HCT116 (cell line): Measurements from ENCODE around the gene PRKCQ. TPM values are rescaled to one million over a fixed set of nuclear protein-coding genes. Genes with fewer than 3 reads are reported as not detected.

Source experiments
- ATAC-seq: fragments of 200-7000 bp; cut with Tn5 transposase; 2 replicates; pipeline ENCODE4 v1.9.1; 2020; ENCODE audit warnings: mild to moderate bottlenecking, moderate library complexity
- BruUV-seq: library from RNA; stranded (reverse); fragments of 400-500 nt; replicated peaks from 2 replicates; lab custom pipeline; 2021; lab: Mats Ljungman, UMichigan
- CTCF ChIA-PET: fragments of 300-600 bp; sonication (Branson Sonifier 250); formaldehyde crosslinking; loops from one replicate; lab custom pipeline; 2021; ENCODE audit warnings: antibody characterized with exemption; lab: Charles Lee
- POLR2A ChIA-PET: fragments of 300-600, 350-600 bp; sonication (Branson Sonifier 250); formaldehyde crosslinking; loops from one replicate; lab custom pipeline; 2021; ENCODE audit warnings: antibody characterized with exemption; lab: Charles Lee
- RAD21 ChIA-PET, 2 experiments: fragments of 300-600 bp; sonication (Branson Sonifier 250); formaldehyde crosslinking; loops; one replicate each; lab custom pipeline; 2023; ENCODE audit warnings: low total read pairs in 2 of 2; ENCODE audit not compliant: uncharacterized antibody in 2 of 2, unreplicated experiment in 2 of 2, low non-redundant PET in 1 of 2; lab: Charles Lee
- DNase-seq: peaks from one replicate; pipeline ENCODE4 v3.0.0-alpha.2; 2010; ENCODE audit warnings: low read depth, low spot score
- H2AFZ ChIP-seq: fragments of 200-600 bp; shearing (Covaris generic), sonication (generic); 2 replicates; pipeline ENCODE4 v1.6.1; 2017; ENCODE audit warnings: low read depth, mixed run types, mixed read lengths, antibody characterized with exemption, low read length; ENCODE audit not compliant: poor library complexity, severe bottlenecking
- H3K27ac ChIP-seq: 2 replicates; pipeline ENCODE4 v1.5.1; 2012; ENCODE audit warnings: low read depth, low read length
- H3K27me3 ChIP-seq: fragments of 200-600 bp; sonication (generic); 2 replicates; pipeline ENCODE4 v1.6.1; 2016; ENCODE audit warnings: mixed run types, low read length, mixed read lengths; ENCODE audit not compliant: insufficient read depth
- H3K36me3 ChIP-seq, 2 experiments: fragments of 200-500 bp in 1 of 2; fragments of 200-600 bp in 1 of 2; sonication (Bioruptor generic) in 1 of 2; sonication (generic) in 1 of 2; 2 replicates each; pipeline versions ENCODE4 v1.5.1 to v1.6.1; 2014 to 2016; ENCODE audit warnings: low read length in 2 of 2, inconsistent platforms in 1 of 2, mixed read lengths in 1 of 2, mixed run types in 1 of 2; ENCODE audit not compliant: insufficient read depth in 2 of 2, control insufficient read depth in 1 of 2
- H3K4me1 ChIP-seq, 2 experiments: fragments of 200-600 bp in 1 of 2; sonication (generic) in 1 of 2; 2 replicates each; pipeline versions ENCODE4 v1.5.1 to v1.6.1; 2012 to 2017; ENCODE audit warnings: low read length in 2 of 2, inconsistent platforms in 1 of 2, mild to moderate bottlenecking in 1 of 2, mixed read lengths in 1 of 2, mixed run types in 1 of 2, moderate library complexity in 1 of 2; ENCODE audit not compliant: insufficient read depth in 2 of 2, control insufficient read depth in 1 of 2
- H3K4me2 ChIP-seq: fragments of 200-600 bp; sonication (generic); 2 replicates; pipeline ENCODE4 v1.6.1; 2017; ENCODE audit warnings: mixed run types, low read length, mixed read lengths
- H3K4me3 ChIP-seq, 2 experiments: fragments of 200-600 bp in 1 of 2; sonication (generic) in 1 of 2; replicated peaks in 1 of 2; 2 replicates each; pipeline ENCODE4 v1.5.1; 2011 to 2016; ENCODE audit warnings: low read length in 2 of 2, control low read depth in 1 of 2, low read depth in 1 of 2, mild to moderate bottlenecking in 1 of 2, mixed read lengths in 1 of 2, mixed run types in 1 of 2
- H3K79me2 ChIP-seq: fragments of 200-600 bp; sonication (generic); 2 replicates; pipeline ENCODE4 v1.6.1; 2017; ENCODE audit warnings: mild to moderate bottlenecking, mixed run types, low read length, moderate library complexity, mixed read lengths; ENCODE audit not compliant: insufficient read depth
- H3K9ac ChIP-seq: fragments of 200-600 bp; sonication (generic); 2 replicates; pipeline ENCODE4 v1.6.1; 2016; ENCODE audit warnings: low read length, mixed read lengths
- H3K9me2 ChIP-seq: fragments of 200-600 bp; sonication (generic), shearing (Covaris generic); 2 replicates; pipeline ENCODE4 v1.6.1; 2017; ENCODE audit warnings: mixed run types, mild to moderate bottlenecking, moderate library complexity; ENCODE audit not compliant: insufficient read depth
- H3K9me3 ChIP-seq, 2 experiments: fragments of 200-500 bp in 1 of 2; fragments of 200-600 bp in 1 of 2; sonication (Bioruptor generic) in 1 of 2; sonication (generic) in 1 of 2; 2 replicates each; pipeline ENCODE4 v1.6.1; 2014 to 2017; ENCODE audit warnings: low read length in 2 of 2, mixed read lengths in 2 of 2, inconsistent platforms in 1 of 2, low read depth in 1 of 2, mild to moderate bottlenecking in 1 of 2, mixed run types in 1 of 2, moderate library complexity in 1 of 2; ENCODE audit not compliant: control insufficient read depth in 1 of 2, insufficient read depth in 1 of 2
- H4K20me1 ChIP-seq: fragments of 200-600 bp; sonication (generic), shearing (Covaris generic); 2 replicates; pipeline ENCODE4 v1.6.1; 2017; ENCODE audit warnings: mixed run types, mild to moderate bottlenecking, moderate library complexity; ENCODE audit not compliant: insufficient read depth
- ATF3 ChIP-seq: IDR thresholded peaks from 2 replicates; pipeline ENCODE4 v1.6.1; 2012
- CEBPB ChIP-seq: IDR thresholded peaks from 2 replicates; pipeline ENCODE4 v1.6.1; 2012; ENCODE audit warnings: low read depth
- EGR1 ChIP-seq: IDR thresholded peaks from 2 replicates; pipeline ENCODE4 v1.6.1; 2012; ENCODE audit warnings: low read depth
- ELF1 ChIP-seq: IDR thresholded peaks from 2 replicates; pipeline ENCODE4 v1.6.1; 2012; ENCODE audit warnings: low read depth, borderline replicate concordance
- EZH2phosphoT487 ChIP-seq: fragments of 200-600 bp; IDR thresholded peaks from 2 replicates; pipeline ENCODE4 v1.6.1; 2018; ENCODE audit warnings: antibody characterized with exemption, borderline replicate concordance
- FOSL1 ChIP-seq: IDR thresholded peaks from 2 replicates; pipeline ENCODE4 v1.6.1; 2012; ENCODE audit warnings: low read depth
- JUND ChIP-seq: IDR thresholded peaks from 2 replicates; pipeline ENCODE4 v1.6.1; 2012
- POLR2A ChIP-seq: IDR thresholded peaks from 2 replicates; pipeline ENCODE4 v1.7.0; 2011; ENCODE audit warnings: borderline replicate concordance; ENCODE audit not compliant: insufficient read depth, insufficient read length; ENCODE audit errors: extremely low read depth
- POLR2AphosphoS5 ChIP-seq: IDR thresholded peaks from 2 replicates; pipeline ENCODE4 v1.6.1; 2011; ENCODE audit warnings: mild to moderate bottlenecking, low read depth, low read length, moderate library complexity
- RAD21 ChIP-seq: IDR thresholded peaks from 2 replicates; pipeline ENCODE4 v1.6.1; 2012; ENCODE audit warnings: low read depth, mild to moderate bottlenecking
- SP1 ChIP-seq: IDR thresholded peaks from 2 replicates; pipeline ENCODE4 v1.6.1; 2012; ENCODE audit warnings: low read depth
- SRF ChIP-seq: IDR thresholded peaks from 2 replicates; pipeline ENCODE4 v1.6.1; 2012; ENCODE audit warnings: low read depth
- TCF7L2 ChIP-seq: IDR thresholded peaks from 2 replicates; pipeline ENCODE4 v1.7.0; 2011; ENCODE audit warnings: borderline replicate concordance, inconsistent platforms; ENCODE audit not compliant: insufficient read depth, insufficient read length; ENCODE audit errors: extremely low read depth
- YY1 ChIP-seq: IDR thresholded peaks from 2 replicates; pipeline ENCODE4 v1.6.1; 2011; ENCODE audit warnings: low read length, low read depth, moderate library complexity, mild to moderate bottlenecking; ENCODE audit not compliant: insufficient replicate concordance; ENCODE audit errors: extremely low read depth
- ZBTB33 ChIP-seq: IDR thresholded peaks from 2 replicates; pipeline ENCODE4 v1.6.1; 2011; ENCODE audit warnings: mild to moderate bottlenecking, low read length, moderate library complexity; ENCODE audit not compliant: insufficient replicate concordance; ENCODE audit errors: extremely low read depth
- ZFX ChIP-seq: fragments of 450-650 bp; IDR thresholded peaks from 2 replicates; pipeline ENCODE4 v1.6.1; 2017
- ZNF274 ChIP-seq: fragments of 200-500 bp; sonication (Bioruptor generic); IDR thresholded peaks from 2 replicates; pipeline ENCODE4 v1.6.1; 2014; ENCODE audit warnings: mild to moderate bottlenecking, low read depth, low read length, inconsistent platforms
- intact Hi-C: fragments of 100-400 bp; cut with micrococcal nuclease; formaldehyde crosslinking; loops from 2 replicates; pipeline ENCODE4 v1.10.0; 2022
- total RNA-seq: library from RNA; stranded (reverse); gene quantifications from one replicate; pipeline ENCODE4 v1.2.1, GENCODE V29; 2021; ENCODE audit not compliant: unreplicated experiment
- TF ChIP-seq, protein P1 (sequence below), 3 experiments: fragments of 200-600 bp in 1 of 3; sonication (generic) in 1 of 3; IDR thresholded peaks in 2 of 3; conservative IDR thresholded peaks in 1 of 3; 2 replicates each; pipeline ENCODE4 v1.5.1; 2012 to 2017; ENCODE audit warnings: low read depth in 2 of 3, low read length in 2 of 3, antibody characterized with exemption in 1 of 3, borderline replicate concordance in 1 of 3, control low read depth in 1 of 3, mild to moderate bottlenecking in 1 of 3, mixed read lengths in 1 of 3, mixed run types in 1 of 3, moderate library complexity in 1 of 3; ENCODE audit not compliant: insufficient read depth in 1 of 3
- TF ChIP-seq, protein P2 (sequence below): IDR thresholded peaks from 2 replicates; pipeline ENCODE4 v1.6.1; 2012
- TF ChIP-seq, protein P3 (sequence below): IDR thresholded peaks from 2 replicates; pipeline ENCODE4 v1.6.1; 2012; ENCODE audit warnings: low read depth

The PRKCQ gene
- total RNA-seq, 1 experiment from 2014 or later: 0.54 TPM

GRCh38 chr10:6525599-6526165, 54.4 kb downstream of the PRKCQ start:
- TF ChIP-seq EGR1 (no peak), EZH2phosphoT487 (no peak), SRF (no peak), ZNF274 (no peak), ZFX (no peak), ELF1 (no peak), RAD21 (no peak), YY1 (no peak), JUND (no peak), POLR2A (no peak), ATF3 (no peak), TCF7L2 (no peak), SP1 (no peak), CEBPB (no peak), ZBTB33 (no peak), POLR2AphosphoS5 (no peak), FOSL1 (no peak)
- TF ChIP-seq, protein P1, sequence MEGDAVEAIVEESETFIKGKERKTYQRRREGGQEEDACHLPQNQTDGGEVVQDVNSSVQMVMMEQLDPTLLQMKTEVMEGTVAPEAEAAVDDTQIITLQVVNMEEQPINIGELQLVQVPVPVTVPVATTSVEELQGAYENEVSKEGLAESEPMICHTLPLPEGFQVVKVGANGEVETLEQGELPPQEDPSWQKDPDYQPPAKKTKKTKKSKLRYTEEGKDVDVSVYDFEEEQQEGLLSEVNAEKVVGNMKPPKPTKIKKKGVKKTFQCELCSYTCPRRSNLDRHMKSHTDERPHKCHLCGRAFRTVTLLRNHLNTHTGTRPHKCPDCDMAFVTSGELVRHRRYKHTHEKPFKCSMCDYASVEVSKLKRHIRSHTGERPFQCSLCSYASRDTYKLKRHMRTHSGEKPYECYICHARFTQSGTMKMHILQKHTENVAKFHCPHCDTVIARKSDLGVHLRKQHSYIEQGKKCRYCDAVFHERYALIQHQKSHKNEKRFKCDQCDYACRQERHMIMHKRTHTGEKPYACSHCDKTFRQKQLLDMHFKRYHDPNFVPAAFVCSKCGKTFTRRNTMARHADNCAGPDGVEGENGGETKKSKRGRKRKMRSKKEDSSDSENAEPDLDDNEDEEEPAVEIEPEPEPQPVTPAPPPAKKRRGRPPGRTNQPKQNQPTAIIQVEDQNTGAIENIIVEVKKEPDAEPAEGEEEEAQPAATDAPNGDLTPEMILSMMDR (IDR thresholded peaks at IDR 0.05 in 2 of 3, conservative IDR thresholded peaks at IDR 0.05 in 1 of 3; ENCODE audit: borderline replicate concordance in 1 of 3, insufficient read depth in 1 of 3, low read depth in 2 of 3, low read length in 2 of 3): no peak
- TF ChIP-seq, protein P2, sequence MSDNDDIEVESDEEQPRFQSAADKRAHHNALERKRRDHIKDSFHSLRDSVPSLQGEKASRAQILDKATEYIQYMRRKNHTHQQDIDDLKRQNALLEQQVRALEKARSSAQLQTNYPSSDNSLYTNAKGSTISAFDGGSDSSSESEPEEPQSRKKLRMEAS: no peak
- TF ChIP-seq, protein P3, sequence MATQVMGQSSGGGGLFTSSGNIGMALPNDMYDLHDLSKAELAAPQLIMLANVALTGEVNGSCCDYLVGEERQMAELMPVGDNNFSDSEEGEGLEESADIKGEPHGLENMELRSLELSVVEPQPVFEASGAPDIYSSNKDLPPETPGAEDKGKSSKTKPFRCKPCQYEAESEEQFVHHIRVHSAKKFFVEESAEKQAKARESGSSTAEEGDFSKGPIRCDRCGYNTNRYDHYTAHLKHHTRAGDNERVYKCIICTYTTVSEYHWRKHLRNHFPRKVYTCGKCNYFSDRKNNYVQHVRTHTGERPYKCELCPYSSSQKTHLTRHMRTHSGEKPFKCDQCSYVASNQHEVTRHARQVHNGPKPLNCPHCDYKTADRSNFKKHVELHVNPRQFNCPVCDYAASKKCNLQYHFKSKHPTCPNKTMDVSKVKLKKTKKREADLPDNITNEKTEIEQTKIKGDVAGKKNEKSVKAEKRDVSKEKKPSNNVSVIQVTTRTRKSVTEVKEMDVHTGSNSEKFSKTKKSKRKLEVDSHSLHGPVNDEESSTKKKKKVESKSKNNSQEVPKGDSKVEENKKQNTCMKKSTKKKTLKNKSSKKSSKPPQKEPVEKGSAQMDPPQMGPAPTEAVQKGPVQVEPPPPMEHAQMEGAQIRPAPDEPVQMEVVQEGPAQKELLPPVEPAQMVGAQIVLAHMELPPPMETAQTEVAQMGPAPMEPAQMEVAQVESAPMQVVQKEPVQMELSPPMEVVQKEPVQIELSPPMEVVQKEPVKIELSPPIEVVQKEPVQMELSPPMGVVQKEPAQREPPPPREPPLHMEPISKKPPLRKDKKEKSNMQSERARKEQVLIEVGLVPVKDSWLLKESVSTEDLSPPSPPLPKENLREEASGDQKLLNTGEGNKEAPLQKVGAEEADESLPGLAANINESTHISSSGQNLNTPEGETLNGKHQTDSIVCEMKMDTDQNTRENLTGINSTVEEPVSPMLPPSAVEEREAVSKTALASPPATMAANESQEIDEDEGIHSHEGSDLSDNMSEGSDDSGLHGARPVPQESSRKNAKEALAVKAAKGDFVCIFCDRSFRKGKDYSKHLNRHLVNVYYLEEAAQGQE: no peak
- H3K27me3 ChIP-seq: peaks cover 66% of the 10 kb centered on the region
- no peaks in the 10 kb centered on the region for H3K4me1 ChIP-seq
- ChIA-PET RAD21 (no interaction called here), CTCF (no interaction called here), POLR2A (no interaction called here)
- no peak overlapping the region for H3K27ac ChIP-seq
- H3K36me3 ChIP-seq: no peaks in the 10 kb centered on the region
- no peak overlapping the region for H2AFZ ChIP-seq
- H3K9ac ChIP-seq: no peak overlapping the region
- ATAC-seq: no peak
- H3K4me3 ChIP-seq: no peak overlapping the region
- no peaks in the 10 kb centered on the region for H4K20me1 ChIP-seq
- BruUV-seq: no TSS peak
- H3K9me3 ChIP-seq: no peaks in the 10 kb centered on the region
- intact Hi-C loops: no loop called here
- H3K79me2 ChIP-seq: no peaks in the 10 kb centered on the region
- no peak overlapping the region for H3K4me2 ChIP-seq
- H3K9me2 ChIP-seq: no peaks in the 10 kb centered on the region
- DNase-seq: no peak
